Astrocyte (in vitro differentiated cells and primary cell): ENCODE results near the gene VWA5B1.

Source experiments
- EZH2 ChIP-seq: IDR thresholded peaks from 2 replicates; pipeline ENCODE4 v1.6.1; 2012; ENCODE audit warnings: mild to moderate bottlenecking, low read length, inconsistent platforms; ENCODE audit not compliant: insufficient read depth
- TF ChIP-seq, protein P1 (sequence below): IDR thresholded peaks from 2 replicates; pipeline ENCODE4 v1.5.1; 2011; ENCODE audit warnings: low read depth, mild to moderate bottlenecking, inconsistent platforms, low read length, moderate library complexity; ENCODE audit not compliant: insufficient read depth

- TF ChIP-seq, protein P1, sequence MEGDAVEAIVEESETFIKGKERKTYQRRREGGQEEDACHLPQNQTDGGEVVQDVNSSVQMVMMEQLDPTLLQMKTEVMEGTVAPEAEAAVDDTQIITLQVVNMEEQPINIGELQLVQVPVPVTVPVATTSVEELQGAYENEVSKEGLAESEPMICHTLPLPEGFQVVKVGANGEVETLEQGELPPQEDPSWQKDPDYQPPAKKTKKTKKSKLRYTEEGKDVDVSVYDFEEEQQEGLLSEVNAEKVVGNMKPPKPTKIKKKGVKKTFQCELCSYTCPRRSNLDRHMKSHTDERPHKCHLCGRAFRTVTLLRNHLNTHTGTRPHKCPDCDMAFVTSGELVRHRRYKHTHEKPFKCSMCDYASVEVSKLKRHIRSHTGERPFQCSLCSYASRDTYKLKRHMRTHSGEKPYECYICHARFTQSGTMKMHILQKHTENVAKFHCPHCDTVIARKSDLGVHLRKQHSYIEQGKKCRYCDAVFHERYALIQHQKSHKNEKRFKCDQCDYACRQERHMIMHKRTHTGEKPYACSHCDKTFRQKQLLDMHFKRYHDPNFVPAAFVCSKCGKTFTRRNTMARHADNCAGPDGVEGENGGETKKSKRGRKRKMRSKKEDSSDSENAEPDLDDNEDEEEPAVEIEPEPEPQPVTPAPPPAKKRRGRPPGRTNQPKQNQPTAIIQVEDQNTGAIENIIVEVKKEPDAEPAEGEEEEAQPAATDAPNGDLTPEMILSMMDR, result no peak
- no peak for TF ChIP-seq EZH2
Measured at GRCh38 chr1:20395255-20395654, 104.6 kb downstream of the VWA5B1 start.
